Measurements from ENCODE around the gene SPARC.
"Not testable (repeated sequence)": the region's sequence is repeated elsewhere in the genome, so short reads cannot be mapped to it uniquely, and the experiment has no call there.

Gene SPARC

GRCh38 chr5:151699071-151699901, 12.6 kb upstream of the SPARC start:
- no peak for DNase-seq

DNA sequence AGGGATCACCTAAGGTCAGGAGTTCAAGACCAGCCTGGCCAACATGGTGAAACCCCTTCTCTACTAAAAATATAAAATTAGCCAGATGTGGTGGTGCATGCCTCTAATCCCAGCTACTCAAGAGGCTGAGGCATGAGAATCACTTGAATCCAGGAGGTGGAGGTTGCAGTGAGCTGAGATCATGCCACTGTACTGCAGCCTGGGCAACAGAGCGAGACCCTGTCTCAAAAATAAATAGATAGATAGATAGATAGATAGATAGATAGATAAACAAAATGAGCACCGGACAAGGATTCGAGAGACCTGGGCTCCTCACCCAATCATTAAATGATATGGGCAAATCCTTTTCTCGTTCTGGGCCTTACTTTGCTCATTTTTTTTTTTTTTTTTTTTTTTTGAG, 11.4 kb upstream of the SPARC start:
- not testable (repeated sequence) for DNase-seq

GRCh38 chr5:151697452-151697851, 10.7 kb upstream of the SPARC start:
- DNase-seq, result no peak

DNA sequence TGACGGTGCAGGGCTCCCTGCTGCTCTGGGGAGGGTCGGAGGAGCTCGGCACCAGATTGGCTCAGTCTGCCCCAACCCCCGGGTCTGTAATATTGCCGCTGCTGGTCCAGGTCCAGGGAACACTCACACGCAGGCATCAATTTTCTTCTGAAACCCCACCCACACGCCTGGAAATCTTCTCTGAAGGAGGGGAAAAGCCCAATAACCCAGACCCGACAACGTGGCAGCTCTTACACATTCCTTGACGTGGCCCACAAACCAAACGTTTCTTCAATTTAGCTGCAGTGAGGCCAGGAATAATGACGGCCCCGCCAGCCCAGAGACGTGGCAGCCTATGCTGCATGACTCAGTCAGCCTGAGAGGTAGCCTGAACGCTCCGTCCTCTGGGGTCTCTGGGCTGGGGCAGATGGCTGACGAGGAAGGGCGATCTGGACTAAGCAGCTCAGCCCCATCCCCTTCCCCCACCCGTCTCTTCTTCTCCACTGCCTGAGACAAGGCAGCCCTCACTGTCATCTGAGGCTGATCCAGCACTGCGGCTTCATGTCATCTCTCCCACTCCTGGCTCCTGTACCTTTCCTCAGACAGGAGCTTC, 9.9 kb upstream of the SPARC start:
- DNase-seq, result no peak

- DNase-seq, result no peak
Measured at GRCh38 chr5:151695464-151695863, 8.7 kb upstream of the SPARC start.

DNA sequence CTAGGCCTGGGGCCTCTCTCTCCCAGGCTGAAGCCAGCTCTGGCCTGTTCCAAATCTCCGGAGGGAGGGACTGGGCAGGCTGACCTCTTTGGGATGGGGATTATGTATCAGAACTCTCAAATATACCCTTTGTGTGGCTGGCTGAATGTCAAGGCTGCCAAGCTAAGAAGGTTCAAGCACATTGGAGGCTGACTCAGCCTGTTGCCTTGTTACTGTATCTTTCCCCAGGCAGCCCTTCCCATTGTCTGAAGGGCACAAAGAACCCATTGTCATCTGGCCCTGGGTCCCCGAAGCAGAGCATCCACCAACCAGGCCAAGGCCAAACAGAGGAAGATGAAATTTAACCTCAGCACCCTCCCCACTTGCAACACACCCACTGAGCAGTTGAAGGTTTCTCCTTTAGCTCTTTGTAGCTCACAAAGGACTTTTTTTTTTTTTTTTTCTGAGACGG, 7.3 kb upstream of the SPARC start:
- no peak for DNase-seq

- DNase-seq, result no peak
Measured at GRCh38 chr5:151692312-151692711, 5.6 kb upstream of the SPARC start.

GRCh38 chr5:151691706-151692105, 5.0 kb upstream of the SPARC start:
- DNase-seq, result no peak

DNA sequence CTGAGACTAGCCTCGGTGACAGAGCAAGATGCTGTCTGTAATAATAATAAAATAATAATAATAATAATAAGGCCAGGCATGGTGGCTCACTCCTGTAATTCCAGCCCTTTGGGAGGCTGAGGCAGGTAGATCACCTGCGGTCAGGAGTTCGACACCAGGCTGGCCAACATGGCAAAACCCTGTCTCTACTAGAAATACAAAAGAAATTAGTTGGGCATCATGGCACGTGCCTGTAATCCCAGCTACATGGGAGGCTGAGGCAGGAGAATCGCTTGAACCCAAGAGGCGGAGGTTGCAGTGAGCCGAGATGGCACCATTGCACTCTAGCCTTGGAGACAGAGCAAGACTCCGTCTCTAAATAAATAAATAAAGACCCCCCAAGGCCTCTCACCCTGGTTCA, 2.9 kb upstream of the SPARC start:
- not testable (repeated sequence) for DNase-seq

DNA sequence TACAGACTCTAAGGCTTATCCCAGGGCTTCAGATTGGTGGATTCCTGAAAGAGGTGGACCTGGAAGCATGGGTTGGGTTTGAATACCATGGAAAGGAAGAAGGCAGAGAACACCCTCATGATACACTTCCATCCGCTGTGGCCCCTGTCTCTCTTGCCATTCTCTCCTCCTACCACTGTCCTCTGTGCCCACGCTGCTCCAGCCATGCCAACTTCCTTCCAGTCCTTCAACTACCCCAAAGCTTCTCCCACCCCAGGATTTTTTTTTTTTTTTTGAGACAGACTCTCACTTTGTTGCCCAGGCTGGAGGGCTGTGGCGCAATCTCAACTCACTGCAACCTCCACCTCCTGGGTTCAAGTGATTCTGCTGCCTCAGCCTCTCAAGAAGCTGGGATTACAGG, 1.7 kb upstream of the SPARC start:
- DNase-seq, result no peak

- no peak for DNase-seq
Measured at GRCh38 chr5:151685749-151686673, 704 bp downstream of the SPARC start.

- DNase-seq, result no peak
Measured at GRCh38 chr5:151684690-151685361, 1.9 kb downstream of the SPARC start.

- DNase-seq, result no peak
Measured at GRCh38 chr5:151683986-151684588, 2.6 kb downstream of the SPARC start.

DNA sequence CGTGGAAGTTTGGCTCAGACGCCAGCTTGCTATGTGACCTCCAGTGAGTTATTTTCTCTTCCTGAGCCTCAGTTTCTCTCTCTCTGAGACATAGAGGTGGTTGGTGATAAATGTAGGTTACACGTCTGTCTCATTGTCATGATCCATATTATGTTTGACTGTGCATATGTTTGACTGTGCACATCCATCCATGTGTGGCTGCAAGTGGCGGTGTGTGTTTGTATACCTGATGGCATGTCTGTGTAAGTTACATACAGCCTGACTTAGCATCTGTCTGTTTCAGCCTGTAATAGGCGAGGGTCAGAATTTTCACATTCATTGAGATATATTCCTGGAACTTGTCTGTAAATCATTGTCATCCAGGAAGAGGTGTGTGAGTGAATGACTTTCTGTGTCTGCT, 3.3 kb downstream of the SPARC start:
- DNase-seq, result no peak

GRCh38 chr5:151682751-151683331, 3.9 kb downstream of the SPARC start:
- no peak for DNase-seq

DNA sequence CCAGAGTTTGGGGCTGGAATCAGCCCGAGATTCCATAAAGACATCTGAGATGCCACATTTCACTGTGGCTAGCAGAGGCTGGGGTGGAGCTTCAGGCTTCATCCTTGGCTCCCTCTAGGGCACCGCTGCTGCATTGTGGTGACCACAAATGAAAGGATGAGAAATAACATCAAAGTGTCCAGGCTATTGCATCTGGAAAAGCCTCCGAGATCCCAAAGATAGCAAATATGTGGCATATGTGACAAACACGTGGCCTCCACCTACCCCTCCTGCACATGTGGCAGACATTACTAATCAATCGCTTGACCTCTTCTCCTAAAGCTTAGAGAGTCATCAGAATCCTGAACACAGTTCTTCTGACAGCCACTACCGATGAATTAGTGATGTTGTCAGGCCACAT, 4.5 kb downstream of the SPARC start:
- no peak for DNase-seq

GRCh38 chr5:151680944-151681427, 5.7 kb downstream of the SPARC start:
- DNase-seq, result no peak

- not testable (repeated sequence) for DNase-seq
Measured at GRCh38 chr5:151680156-151680505, 6.6 kb downstream of the SPARC start.

- no peak for DNase-seq
Measured at GRCh38 chr5:151679421-151680155, 7.1 kb downstream of the SPARC start.

- no peak for DNase-seq
Measured at GRCh38 chr5:151678713-151679112, 8.0 kb downstream of the SPARC start.

Data from SHP77 (cell line).